Skin epidermis (tissue), 12 donors: Measurements from ENCODE around the gene INTS3.

Experiments
- H3K27ac ChIP-seq, 21 experiments: fragments of 200-600 bp; sonication (generic) in 11 of 21; one replicate each; pipeline ENCODE4 v1.5.0; 2020; ENCODE audit warnings: mild to moderate bottlenecking in 3 of 21, inconsistent platforms in 2 of 21, moderate library complexity in 2 of 21
- H3K4me3 ChIP-seq, 7 experiments: fragments of 200-600 bp; sonication (generic) in 2 of 7; one replicate each; pipeline ENCODE4 v1.5.0; 2020; ENCODE audit warnings: inconsistent platforms in 2 of 7, mild to moderate bottlenecking in 2 of 7, moderate library complexity in 1 of 7

Gene INTS3

DNA sequence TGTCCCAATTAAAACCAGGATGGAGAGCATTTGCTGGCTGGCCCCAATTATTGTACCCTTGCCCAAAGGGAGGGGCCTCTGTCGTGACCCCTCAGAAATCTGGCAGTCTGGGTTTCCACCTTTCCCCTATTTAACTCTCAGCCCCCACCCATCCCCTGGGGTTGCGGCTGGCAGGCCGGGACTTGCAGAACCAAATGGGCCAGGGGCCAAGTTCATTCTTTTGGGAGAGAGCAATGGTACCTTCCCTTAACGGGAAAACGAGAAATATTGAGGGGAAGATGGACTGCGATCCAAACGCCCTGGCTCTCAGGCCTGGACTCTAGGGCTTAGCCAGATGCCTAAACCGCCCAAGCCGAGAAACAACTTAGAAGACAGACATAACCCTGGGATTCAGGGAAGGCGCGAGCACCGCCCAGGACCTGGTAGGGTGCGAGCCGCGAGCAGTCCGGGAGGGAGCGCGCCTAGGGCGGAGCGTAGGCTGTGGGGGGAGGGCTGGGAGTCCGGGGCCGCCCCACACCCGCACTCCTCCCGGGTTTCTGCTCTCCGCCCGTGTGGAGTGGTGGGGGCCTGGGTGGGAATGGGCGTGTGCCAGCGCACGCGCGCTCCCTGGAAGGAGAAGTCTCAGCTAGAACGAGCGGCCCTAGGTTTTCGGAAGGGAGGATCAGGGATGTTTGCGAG lies 47.1 kb downstream of the INTS3 start, which contains the start of gene SLC27A3:
SLC27A3 (plus strand) TSS at position 628 of the 678 bp plus-strand sequence. CDS start 91 bp downstream, outside the sequence.
- H3K4me3 ChIP-seq, result peak within 1 kb of the TSS; percentile 62 to 87 (median 75)
- peak within 1 kb of the TSS; percentile 52 to 98 (median 88) for H3K27ac ChIP-seq

DNA sequence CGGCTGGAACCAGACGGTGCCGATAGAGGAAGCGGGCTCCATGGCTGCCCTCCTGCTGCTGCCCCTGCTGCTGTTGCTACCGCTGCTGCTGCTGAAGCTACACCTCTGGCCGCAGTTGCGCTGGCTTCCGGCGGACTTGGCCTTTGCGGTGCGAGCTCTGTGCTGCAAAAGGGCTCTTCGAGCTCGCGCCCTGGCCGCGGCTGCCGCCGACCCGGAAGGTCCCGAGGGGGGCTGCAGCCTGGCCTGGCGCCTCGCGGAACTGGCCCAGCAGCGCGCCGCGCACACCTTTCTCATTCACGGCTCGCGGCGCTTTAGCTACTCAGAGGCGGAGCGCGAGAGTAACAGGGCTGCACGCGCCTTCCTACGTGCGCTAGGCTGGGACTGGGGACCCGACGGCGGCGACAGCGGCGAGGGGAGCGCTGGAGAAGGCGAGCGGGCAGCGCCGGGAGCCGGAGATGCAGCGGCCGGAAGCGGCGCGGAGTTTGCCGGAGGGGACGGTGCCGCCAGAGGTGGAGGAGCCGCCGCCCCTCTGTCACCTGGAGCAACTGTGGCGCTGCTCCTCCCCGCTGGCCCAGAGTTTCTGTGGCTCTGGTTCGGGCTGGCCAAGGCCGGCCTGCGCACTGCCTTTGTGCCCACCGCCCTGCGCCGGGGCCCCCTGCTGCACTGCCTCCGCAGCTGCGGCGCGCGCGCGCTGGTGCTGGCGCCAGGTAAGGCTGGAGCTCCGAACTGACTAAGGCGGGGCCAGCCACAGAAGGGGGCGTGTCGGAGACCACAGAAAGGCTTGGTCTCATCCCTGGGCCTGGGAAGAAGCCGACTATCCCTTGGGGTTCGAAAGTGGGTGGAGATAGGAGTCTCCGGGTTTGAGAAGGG lies 47.8 kb downstream of the INTS3 start:
- H3K27ac ChIP-seq, result peak overlapping the region; percentile 52 to 98 (median 88)
- H3K4me3 ChIP-seq, result peak overlapping the region; percentile 62 to 87 (median 75)

DNA sequence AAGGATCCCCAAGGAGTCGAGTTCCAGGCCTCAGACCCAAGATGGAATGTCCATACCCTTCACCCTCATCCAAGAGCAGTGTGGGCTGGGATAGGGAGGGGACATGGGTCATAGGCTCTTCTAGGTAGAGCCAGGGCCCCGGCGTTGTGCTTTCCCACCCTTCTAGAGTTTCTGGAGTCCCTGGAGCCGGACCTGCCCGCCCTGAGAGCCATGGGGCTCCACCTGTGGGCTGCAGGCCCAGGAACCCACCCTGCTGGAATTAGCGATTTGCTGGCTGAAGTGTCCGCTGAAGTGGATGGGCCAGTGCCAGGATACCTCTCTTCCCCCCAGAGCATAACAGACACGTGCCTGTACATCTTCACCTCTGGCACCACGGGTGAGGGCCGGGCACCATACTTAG lies 48.5 kb downstream of the INTS3 start:
- Histone ChIP-seq H3K4me3 (peak overlapping the region; percentile 62 to 87 (median 75)), H3K27ac (peak overlapping the region in 19 of 21 experiments; percentile 82 to 98 (median 89))

DNA sequence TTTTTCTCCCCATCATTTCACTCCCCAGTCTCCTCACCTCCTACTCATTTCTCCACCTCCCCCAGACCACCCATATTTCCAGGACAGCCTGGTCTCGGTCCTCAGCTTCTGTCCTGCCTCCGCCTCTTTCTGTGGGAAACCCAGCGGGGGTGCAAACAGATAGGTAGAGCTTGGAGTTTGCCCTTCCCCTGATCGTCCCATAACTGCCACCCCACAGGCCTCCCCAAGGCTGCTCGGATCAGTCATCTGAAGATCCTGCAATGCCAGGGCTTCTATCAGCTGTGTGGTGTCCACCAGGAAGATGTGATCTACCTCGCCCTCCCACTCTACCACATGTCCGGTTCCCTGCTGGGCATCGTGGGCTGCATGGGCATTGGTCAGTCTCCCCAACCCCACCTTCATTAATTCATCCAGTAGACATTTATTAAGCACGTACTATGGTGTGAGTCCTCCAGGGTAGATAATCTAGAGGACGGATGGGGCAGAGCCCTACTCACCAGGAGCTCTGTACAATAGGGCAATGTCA lies 49.1 kb downstream of the INTS3 start:
- peak overlapping the region in 3 of 7 experiments; percentile 62 to 87 (median 80) for H3K4me3 ChIP-seq
- peak overlapping the region in 6 of 21 experiments; percentile 82 to 89 (median 85) for H3K27ac ChIP-seq

DNA sequence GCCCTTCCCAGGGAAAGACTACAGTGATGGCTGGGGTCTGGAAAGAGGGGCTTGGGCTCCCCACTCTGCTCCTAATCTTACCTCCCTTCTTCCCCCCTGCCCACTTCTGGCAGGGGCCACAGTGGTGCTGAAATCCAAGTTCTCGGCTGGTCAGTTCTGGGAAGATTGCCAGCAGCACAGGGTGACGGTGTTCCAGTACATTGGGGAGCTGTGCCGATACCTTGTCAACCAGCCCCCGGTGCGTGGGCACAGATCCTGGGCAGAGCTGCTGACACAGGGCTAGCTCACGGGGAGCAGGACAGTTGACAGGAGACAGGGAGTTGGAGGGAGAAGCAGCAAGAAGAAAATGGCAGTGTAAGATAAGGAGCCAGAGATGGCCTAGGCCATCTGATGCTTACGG lies 49.8 kb downstream of the INTS3 start:
- peak overlapping the region in 3 of 21 experiments; percentile 7 to 23 (median 8) for H3K27ac ChIP-seq
- no peak overlapping the region for H3K4me3 ChIP-seq

DNA sequence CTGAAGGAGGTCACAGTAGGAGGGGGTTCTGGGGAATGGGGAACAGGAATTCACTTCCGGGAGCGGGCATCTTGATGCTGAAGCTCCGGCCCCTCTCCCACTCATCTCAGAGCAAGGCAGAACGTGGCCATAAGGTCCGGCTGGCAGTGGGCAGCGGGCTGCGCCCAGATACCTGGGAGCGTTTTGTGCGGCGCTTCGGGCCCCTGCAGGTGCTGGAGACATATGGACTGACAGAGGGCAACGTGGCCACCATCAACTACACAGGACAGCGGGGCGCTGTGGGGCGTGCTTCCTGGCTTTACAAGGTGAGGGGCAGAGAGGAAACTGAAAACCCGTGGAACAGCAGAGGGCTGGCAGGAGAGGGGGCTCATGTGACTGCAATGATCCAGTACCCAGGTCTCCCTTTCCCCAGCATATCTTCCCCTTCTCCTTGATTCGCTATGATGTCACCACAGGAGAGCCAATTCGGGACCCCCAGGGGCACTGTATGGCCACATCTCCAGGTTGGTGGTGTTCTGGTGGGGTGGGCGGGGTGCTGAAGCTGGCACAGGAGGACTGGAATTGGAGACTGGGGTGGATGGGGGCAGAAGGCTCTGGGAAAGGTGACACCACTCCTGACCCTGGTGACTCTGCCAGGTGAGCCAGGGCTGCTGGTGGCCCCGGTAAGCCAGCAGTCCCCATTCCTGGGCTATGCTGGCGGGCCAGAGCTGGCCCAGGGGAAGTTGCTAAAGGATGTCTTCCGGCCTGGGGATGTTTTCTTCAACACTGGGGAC lies 50.4 kb downstream of the INTS3 start:
- H3K27ac ChIP-seq, result peak overlapping the region in 1 of 21 experiments; percentile 23
- H3K4me3 ChIP-seq, result no peak overlapping the region

DNA sequence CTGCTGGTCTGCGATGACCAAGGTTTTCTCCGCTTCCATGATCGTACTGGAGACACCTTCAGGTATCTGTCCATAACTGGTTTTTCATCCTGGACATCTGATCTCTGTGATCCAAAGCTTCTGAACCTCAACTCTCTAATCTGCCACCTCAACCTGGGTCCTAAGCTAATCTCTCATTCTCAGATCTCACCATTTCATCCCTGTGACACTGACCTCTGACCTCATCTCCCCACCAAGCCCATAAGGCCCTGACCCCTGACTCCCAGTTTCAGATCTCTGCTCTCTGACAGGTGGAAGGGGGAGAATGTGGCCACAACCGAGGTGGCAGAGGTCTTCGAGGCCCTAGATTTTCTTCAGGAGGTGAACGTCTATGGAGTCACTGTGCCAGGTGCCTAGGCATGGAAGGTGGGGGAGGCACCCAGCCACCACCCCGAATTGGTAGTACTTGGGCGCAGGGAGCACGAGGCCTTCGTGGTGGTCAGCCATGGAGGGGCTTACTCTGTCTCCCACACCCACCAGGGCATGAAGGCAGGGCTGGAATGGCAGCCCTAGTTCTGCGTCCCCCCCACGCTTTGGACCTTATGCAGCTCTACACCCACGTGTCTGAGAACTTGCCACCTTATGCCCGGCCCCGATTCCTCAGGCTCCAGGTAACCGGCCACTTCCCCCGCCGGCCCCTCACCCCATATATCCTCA lies 51.1 kb downstream of the INTS3 start:
- Histone ChIP-seq H3K4me3 (no peak overlapping the region), H3K27ac (no peak overlapping the region)

DNA sequence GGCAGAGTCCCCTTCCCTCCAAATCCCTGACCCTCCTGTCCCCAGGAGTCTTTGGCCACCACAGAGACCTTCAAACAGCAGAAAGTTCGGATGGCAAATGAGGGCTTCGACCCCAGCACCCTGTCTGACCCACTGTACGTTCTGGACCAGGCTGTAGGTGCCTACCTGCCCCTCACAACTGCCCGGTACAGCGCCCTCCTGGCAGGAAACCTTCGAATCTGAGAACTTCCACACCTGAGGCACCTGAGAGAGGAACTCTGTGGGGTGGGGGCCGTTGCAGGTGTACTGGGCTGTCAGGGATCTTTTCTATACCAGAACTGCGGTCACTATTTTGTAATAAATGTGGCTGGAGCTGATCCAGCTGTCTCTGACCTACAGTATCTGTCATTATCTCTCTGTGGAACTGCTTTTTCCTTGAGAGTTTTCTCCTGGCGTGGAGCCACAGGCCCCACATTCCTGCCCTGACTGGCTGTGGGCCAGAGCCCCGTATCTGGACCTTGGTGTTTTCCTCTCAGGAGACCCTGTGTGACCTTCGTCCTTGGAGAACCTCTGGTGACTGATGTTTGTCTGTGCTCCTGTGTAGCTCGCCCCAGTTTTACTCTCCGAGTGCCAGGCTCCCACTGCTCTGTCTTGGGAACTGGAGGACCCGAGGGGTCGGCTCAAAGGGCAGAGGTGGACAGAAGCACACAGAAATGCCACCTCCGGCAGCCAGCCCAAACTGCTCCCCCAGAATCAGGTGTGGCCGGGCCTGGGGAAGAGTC lies 52.1 kb downstream of the INTS3 start:
- Histone ChIP-seq H3K4me3 (no peak overlapping the region), H3K27ac (peak overlapping the region in 3 of 21 experiments; percentile 10 to 34 (median 14))

DNA sequence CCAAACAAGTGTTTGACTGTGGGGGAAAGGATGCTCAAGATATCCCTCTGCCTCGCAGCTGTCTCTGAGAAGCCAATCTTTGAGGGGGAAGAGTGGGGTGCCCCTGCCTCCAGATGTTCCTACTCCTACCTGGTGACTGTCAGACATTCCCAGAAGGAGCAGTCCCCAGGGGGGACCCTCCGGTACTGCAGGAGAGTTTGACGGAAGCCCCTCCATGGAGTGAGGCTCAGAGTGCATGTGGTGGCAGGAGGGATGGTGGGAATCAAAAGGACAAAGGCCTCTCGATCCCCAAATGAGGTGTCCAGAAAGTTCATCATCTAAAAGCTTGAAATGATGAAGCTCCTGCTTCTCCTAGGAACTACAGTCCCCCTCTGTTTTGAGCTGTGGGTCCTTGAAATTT lies 52.7 kb downstream of the INTS3 start:
- peak overlapping the region in 4 of 21 experiments; percentile 10 to 34 (median 14) for H3K27ac ChIP-seq
- H3K4me3 ChIP-seq, result no peak overlapping the region

DNA sequence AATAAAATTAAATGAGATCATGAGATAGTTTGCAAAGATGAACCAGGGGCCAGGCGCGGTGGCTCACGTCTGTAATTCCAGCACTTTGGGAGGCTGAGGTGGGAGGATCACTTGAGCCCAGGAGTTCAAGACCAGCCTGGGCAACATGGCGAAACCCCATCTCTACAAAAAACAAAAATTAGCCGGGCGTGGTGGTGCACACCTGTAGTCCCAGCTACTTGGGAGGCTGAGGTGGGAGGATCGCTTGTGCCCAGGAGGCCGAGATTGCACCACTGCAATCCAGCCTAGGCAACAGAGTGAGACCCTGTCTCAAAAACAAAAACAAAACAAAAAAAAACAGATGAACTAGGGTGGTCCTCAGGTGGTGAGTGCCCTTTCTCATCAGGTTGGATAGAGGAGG lies 54.8 kb downstream of the INTS3 start:
- peak overlapping the region in 4 of 7 experiments; percentile 55 to 68 (median 62) for H3K4me3 ChIP-seq
- H3K27ac ChIP-seq, result peak overlapping the region in 20 of 21 experiments; percentile 82 to 98 (median 95)

DNA sequence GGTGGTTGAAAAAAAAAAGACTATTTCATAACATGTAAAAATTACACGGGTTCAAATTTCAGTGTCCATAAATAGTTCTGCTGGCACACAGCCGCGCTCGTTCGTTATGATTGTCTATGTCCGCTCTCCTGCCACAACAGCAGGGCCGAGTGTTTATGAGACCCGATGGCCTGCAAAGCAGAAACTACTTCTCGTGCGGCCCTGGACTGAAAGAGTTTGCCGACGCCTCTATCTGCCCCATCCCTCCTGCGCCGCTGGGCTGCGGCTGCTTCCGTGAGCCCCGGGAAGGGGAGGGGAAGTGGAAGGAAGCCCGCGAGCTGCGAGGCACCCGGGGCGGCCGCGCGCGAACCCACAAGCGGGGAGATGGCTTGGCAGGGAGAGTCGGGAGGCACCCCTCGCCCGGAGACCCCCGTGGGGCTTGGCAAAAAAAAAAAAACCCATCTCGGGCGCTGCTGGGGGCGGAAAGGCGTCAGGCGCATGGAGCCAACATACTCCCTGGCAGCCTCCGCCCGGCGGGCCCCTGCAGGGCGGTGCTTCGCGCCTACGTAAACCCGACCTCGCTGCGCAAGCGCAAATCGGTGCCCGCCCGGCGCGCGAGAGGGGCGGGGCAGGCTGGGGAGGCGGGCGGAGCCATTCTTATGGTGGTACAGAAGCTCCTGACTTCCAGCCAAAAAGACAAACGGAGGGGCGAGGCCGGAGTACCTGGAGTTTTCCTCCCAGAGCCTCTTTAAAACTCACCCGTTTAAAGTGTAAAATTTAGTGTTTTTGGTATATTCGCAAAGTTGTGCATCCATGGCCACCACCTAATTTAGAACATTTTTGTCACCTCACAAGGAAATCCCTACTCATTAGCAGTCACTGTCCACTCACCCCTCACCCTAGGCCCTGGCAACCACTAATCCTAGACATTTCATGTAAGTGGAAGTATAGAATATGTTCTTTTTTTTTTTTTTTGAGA lies 55.7 kb downstream of the INTS3 start:
- Histone ChIP-seq H3K4me3 (peak overlapping the region; percentile 44 to 68 (median 58)), H3K27ac (peak overlapping the region; percentile 62 to 98 (median 95))

DNA sequence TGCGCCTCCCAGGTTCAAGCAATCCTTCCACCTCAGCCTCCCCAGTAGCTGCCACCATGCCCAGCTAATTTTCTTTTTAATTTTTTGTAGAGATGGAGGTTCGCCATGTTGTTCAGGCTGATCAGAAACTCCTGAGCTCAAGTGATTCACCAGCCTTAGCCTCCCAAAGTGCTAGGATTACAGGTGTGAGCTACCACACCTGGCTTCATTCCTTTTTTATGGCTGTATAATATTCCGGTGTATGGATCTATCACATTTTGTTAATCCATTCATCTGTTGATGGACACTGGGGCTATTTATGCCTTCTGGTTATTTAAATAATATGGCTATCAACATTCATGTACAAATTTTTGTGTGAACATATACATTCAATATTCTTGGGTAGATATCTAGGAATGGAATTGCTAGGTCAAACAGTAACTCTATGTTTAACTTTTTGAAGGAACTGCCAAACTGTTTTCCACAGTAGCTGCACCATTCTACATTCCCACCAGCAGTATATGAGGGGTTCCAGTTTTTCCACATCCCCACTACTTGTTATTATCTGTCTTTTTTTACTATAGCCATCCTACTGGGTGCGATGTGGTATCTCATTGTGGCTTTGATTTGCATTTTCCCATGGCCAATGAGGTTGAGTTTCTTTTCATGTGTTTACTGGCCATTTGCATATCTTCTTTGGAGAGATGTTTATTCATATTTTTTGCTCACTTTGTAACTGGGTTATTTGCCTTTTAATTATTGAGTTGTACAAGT lies 58.4 kb downstream of the INTS3 start:
- Histone ChIP-seq H3K4me3 (no peak overlapping the region), H3K27ac (no peak overlapping the region)

DNA sequence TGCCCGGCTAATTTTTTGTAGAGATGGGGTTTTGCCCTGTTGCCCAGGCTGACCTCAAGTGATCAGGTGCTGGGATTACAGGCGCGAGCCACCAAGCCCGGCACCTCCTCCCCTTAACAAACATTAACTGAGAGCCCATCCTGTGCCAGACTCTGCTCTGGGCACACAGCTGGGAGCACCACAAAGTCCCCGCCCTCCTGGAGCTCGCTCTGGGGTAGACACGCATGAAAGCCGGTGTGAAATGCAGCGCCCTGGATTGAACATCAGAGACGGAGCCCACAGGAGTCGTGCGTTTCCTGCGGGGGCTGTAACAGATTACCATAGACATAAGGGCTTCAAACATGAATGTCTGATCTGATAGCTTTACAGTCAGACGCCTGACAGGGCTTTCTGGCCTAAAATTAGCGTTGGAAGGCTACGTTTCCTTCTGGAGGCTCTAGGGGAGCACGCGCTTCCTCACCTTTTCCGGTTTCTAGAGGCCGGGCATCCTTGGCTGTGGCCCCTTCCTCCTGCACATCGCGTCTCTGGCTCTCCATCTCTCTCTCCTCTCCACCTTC lies 61.7 kb downstream of the INTS3 start:
- Histone ChIP-seq H3K4me3 (peak overlapping the region in 6 of 7 experiments; percentile 1 to 29 (median 12)), H3K27ac (peak overlapping the region in 19 of 21 experiments; percentile 24 to 84 (median 75))

DNA sequence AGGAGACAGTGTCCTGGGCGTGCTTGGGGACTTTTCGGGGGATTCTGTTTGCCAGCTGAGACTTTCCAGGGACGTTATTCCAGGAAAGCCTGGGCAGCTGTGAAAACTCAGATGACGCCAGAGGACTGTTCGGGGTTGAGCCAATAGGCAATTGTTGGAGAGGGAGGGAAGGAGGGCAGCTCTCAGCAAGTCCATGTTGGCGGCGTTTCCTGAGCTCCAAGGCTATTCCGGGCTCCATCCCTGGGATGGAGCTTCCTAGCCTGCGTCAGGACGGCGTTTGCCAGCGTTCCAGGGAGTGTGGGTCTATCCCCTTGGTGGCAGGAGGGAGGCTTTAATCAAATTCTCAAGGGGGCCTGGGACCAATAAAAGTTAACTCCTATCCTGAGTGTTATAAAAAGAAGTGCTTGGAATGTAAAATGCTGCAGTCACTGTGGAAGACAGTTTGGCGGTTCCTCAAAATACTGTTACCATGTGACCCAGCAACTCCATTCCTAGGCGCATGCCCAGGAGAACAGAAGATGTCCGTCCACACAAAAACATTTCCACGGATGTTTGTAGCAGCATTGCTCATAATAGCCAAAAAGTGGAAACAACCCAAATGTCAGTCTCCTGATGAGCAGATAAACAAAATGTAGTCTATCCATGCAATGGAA lies 62.6 kb downstream of the INTS3 start:
- Histone ChIP-seq H3K27ac (peak overlapping the region in 20 of 21 experiments; percentile 24 to 84 (median 74)), H3K4me3 (peak overlapping the region in 6 of 7 experiments; percentile 1 to 29 (median 7))

DNA sequence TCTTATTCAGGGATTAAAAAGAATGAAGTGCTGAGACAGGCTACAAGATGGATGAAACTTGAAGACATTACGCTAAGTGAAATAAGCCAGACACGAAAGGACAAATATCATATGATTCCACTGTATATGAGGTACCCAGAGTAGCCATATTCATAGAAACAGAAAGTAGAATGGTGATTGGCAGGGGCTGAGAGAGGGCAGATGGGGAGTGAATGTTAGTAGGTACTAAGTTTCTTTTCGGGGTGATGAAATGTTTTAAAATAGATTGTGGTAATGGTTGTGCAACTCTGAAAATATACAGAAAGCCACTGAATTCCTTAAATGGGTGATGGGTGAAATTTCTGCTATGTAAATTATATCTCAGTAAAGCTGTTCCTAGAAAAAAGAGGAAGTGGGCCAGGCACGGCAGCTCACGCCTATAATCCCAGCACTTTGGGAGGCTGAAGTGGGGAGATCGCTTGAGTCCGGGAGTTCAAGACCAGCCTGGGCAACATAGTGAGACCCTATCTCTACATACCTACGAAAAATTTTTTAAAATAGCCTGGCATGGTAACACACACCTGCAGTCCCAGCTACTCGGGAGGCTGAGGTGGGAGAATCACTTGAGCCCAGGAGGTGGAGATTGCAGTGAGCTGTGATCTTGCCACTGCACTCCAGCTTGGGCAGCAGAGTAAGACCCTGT lies 63.3 kb downstream of the INTS3 start:
- Histone ChIP-seq H3K27ac (peak overlapping the region in 20 of 21 experiments; percentile 24 to 84 (median 74)), H3K4me3 (peak overlapping the region in 3 of 7 experiments; percentile 2 to 29 (median 23))
